Colonic mucosa (tissue), 4 donors: ENCODE results near the gene RFK. TPM values are rescaled to one million over a fixed set of nuclear protein-coding genes. Genes with fewer than 3 reads are reported as not detected.

Source experiments
- DNase-seq: peaks from one replicate; pipeline ENCODE4 v3.0.0-alpha.2; 2020
- H3K27ac ChIP-seq: fragments of 200-600 bp; one replicate; pipeline ENCODE4 v1.8.0; 2021
- H3K27me3 ChIP-seq: fragments of 200-600 bp; one replicate; pipeline ENCODE4 v1.8.0; 2021
- H3K36me3 ChIP-seq: fragments of 200-600 bp; one replicate; pipeline ENCODE4 v1.8.0; 2021
- H3K4me1 ChIP-seq: fragments of 200-600 bp; one replicate; pipeline ENCODE4 v1.8.0; 2021; ENCODE audit warnings: mild to moderate bottlenecking
- H3K4me3 ChIP-seq: fragments of 200-600 bp; one replicate; pipeline ENCODE4 v1.8.0; 2021
- H3K9ac ChIP-seq, 2 donors: one replicate each; pipeline ENCODE4 v1.7.0; 2013; ENCODE audit warnings: control low read depth in 2 of 2, low read depth in 2 of 2, low read length in 2 of 2
- H3K9me3 ChIP-seq: fragments of 200-600 bp; one replicate; pipeline ENCODE4 v1.8.0; 2021
- intact Hi-C: fragments of 100-400 bp; cut with DNase I; formaldehyde crosslinking; loops from one replicate; pipeline ENCODE4 v1.14.1; 2022
- total RNA-seq, 2 donors: library from RNA; stranded (reverse); fragmentation: NEBNext Ultra II Directional in 1 of 2; extraction: Animal tissue kit (Norgen Biotek cat#: 25700) in 1 of 2; gene quantifications; one replicate each; pipeline ENCODE4 v1.2.1, GENCODE V29; 2021
- TF ChIP-seq, protein P1 (sequence below): fragments of 200-600 bp; IDR thresholded peaks from one replicate; pipeline ENCODE4 v1.8.0; 2022; ENCODE audit warnings: antibody characterized with exemption, mild to moderate bottlenecking
- donor health status: healthy.
- donor health status: DM: no; HTN: no; CAD: no.
- donor health status: DM: no; HTN: no; CAD: no.

RFK gene
- total RNA-seq, 2 donors from 2014 or later, result 28.1 to 59.4 TPM

DNA sequence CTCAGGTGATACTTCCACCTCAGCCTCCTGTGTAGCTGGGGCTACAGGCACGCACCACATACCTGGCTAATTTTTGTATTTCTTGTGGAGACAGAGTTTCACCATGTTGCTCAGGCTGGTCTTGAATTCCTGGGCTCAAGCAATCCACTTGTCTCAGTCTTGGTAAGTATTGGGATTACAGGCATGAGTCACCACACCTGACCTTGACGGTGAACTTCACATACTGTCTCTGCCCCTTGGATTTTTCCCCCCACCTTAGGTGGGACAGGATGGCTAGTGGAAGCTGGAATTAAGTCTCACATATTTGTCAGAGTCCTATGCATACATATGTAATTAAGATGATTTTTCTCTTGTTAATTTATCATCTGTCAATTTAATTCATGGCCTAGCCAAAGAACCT, 20.9 kb upstream of the RFK start:
- Histone ChIP-seq H3K4me1 (no peaks in the 10 kb centered on the region), H3K9ac (no peak overlapping the region), H3K9me3 (no peaks in the 10 kb centered on the region), H3K27me3 (no peaks in the 10 kb centered on the region), H3K27ac (no peak overlapping the region), H3K4me3 (no peak overlapping the region), H3K36me3 (no peaks in the 10 kb centered on the region)
- intact Hi-C loops, result no loop called here
- TF ChIP-seq, protein P1, sequence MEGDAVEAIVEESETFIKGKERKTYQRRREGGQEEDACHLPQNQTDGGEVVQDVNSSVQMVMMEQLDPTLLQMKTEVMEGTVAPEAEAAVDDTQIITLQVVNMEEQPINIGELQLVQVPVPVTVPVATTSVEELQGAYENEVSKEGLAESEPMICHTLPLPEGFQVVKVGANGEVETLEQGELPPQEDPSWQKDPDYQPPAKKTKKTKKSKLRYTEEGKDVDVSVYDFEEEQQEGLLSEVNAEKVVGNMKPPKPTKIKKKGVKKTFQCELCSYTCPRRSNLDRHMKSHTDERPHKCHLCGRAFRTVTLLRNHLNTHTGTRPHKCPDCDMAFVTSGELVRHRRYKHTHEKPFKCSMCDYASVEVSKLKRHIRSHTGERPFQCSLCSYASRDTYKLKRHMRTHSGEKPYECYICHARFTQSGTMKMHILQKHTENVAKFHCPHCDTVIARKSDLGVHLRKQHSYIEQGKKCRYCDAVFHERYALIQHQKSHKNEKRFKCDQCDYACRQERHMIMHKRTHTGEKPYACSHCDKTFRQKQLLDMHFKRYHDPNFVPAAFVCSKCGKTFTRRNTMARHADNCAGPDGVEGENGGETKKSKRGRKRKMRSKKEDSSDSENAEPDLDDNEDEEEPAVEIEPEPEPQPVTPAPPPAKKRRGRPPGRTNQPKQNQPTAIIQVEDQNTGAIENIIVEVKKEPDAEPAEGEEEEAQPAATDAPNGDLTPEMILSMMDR, result no peak
- DNase-seq, result no peak

DNA sequence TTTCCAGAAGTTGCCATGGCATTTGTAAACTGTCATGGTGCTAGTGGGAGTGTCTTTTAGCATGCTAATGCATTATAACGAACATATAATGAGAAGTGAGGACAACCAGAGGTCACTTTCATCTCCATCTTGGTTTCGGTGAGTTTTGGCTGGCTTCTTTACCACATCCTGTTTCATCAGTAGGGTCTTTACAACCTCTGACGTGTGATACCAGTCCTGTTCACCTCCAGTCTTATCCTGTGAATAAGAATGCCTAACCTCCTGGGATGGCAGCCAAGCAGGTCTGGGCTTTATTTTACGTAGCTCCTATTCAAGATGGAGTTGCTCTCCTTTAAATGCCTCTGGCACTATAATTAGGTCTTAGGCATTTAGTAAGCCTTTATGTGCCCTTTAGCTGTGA, 20.4 kb upstream of the RFK start:
- intact Hi-C loops, result no loop called here
- Histone ChIP-seq H3K9me3 (no peaks in the 10 kb centered on the region), H3K4me3 (no peak overlapping the region), H3K27ac (no peak overlapping the region), H3K4me1 (no peaks in the 10 kb centered on the region), H3K9ac (no peak overlapping the region), H3K36me3 (no peaks in the 10 kb centered on the region), H3K27me3 (no peaks in the 10 kb centered on the region)
- TF ChIP-seq, protein P1, result no peak
- DNase-seq, result no peak

DNA sequence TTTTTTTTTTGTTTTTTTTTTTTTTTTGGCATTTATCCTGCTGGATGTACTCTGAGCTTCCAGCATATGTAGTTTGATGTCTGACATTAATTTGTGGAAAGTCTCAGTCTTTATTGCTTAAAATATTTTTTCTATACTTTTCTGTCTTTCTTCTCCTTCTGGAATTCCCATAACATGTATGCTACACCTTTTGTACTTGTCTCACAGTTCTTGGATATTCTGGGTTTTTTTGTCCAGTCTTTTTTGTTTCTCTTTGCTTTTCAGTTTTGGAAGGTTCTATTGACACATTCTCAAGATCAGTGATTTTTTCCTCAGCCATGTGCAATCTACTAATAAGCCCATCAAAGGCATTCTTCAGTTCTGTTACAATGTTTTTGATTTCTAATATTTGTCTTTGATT, 19.4 kb upstream of the RFK start:
- TF ChIP-seq, protein P1, result no peak
- intact Hi-C loops, result no loop called here
- H3K9me3 ChIP-seq, result no peaks in the 10 kb centered on the region

DNA sequence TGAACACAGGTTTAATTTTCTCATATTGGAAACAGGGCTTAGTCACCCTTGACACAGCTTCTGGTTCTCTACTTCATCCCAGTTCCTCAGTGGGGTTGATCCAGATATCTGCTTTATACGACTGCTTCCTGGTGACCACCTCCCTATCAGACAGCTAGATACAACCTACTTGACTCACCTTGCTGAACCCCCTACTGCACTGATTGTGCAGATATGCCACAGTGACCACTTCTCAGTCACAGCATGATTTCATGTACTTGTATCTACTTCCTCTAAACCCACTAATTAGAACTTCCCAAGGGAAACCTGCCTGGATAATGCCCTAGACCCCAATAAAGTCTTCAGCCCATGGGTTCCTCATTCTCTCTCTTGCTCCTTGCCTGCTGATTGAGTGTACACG, 18.4 kb upstream of the RFK start:
- no peaks in the 10 kb centered on the region for H3K4me1 ChIP-seq
- TF ChIP-seq, protein P1, result no peak

More for the DNA sequence above, 19.4 kb upstream of the RFK start:
- no peak overlapping the region for H3K4me3 ChIP-seq
- H3K36me3 ChIP-seq, result no peaks in the 10 kb centered on the region
- H3K27ac ChIP-seq, result no peak overlapping the region
- no peaks in the 10 kb centered on the region for H3K4me1 ChIP-seq
- no peaks in the 10 kb centered on the region for H3K27me3 ChIP-seq
- DNase-seq, result no peak
- no peak overlapping the region for H3K9ac ChIP-seq

DNA sequence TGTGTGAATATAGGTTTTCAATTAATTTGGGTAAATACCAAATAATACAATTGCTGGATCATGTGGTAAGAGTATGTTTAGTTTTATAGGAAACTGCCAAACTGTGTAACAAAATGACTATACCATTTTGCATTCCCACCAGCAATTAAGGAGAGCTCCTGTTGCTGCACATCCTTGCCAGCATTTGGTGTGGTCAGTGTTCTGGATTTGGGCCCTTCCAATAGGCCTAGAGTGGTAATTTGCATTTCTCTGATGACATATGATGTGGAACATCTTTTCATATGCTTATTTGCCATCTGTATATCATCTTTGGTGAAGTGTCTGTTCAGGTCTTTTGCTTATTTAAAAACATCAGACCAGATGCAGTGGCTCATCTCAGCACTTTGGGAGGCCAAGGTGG, 11.6 kb upstream of the RFK start:
- Histone ChIP-seq H3K27me3 (no peaks in the 10 kb centered on the region), H3K4me1 (no peaks in the 10 kb centered on the region), H3K9ac (no peak overlapping the region), H3K27ac (no peak overlapping the region), H3K9me3 (no peaks in the 10 kb centered on the region), H3K4me3 (no peak overlapping the region), H3K36me3 (no peaks in the 10 kb centered on the region)
- DNase-seq, result no peak
- TF ChIP-seq, protein P1, result no peak
- intact Hi-C loops, result no loop called here

More for the DNA sequence above, 18.4 kb upstream of the RFK start:
- H3K27ac ChIP-seq, result no peak overlapping the region
- no peaks in the 10 kb centered on the region for H3K36me3 ChIP-seq
- no peak for DNase-seq
- no peaks in the 10 kb centered on the region for H3K27me3 ChIP-seq
- no peaks in the 10 kb centered on the region for H3K9me3 ChIP-seq
- no peak overlapping the region for H3K4me3 ChIP-seq
- no peak overlapping the region for H3K9ac ChIP-seq
- intact Hi-C loops, result no loop called here

DNA sequence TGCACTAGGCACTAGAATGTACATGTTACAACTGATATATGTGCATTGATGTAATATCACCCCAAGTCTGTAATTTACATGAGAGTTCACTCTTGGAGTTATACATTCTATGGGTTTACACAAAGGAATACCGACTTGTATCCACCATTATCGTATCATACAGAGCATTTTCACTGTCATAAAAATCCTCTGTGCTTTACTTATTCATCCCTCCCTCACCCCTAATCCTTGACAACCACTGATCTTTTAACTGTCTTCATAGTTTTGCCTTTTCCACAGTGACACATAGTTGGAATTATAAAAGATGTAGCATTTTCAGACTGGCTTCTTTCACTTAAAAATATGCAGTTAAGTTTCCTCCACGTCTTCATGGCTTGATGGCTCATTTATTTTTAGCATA, 11.1 kb upstream of the RFK start:
- Histone ChIP-seq H3K4me3 (no peak overlapping the region), H3K27ac (no peak overlapping the region), H3K9ac (no peak overlapping the region), H3K36me3 (no peaks in the 10 kb centered on the region), H3K4me1 (no peaks in the 10 kb centered on the region), H3K9me3 (no peaks in the 10 kb centered on the region), H3K27me3 (no peaks in the 10 kb centered on the region)
- DNase-seq, result no peak
- TF ChIP-seq, protein P1, result no peak
- intact Hi-C loops, result no loop called here
